LNCaP clone FGC (cell line): Measurements from ENCODE around the gene MEF2D.

Source experiments
- DNase-seq: peaks from one replicate; pipeline ENCODE4 v3.0.0-alpha.2; 2011; ENCODE audit warnings: low read depth
- H3K4me3 ChIP-seq: 2 replicates; pipeline ENCODE4 v1.5.1; 2011; ENCODE audit warnings: mild to moderate bottlenecking, low read depth, low read length, control low read depth
- CTCF ChIP-seq: IDR thresholded peaks from 2 replicates; pipeline ENCODE4 v1.5.1; 2012; ENCODE audit warnings: mild to moderate bottlenecking; ENCODE audit not compliant: control insufficient read depth, insufficient read depth; ENCODE audit errors: extremely low read depth

Gene MEF2D

GRCh38 chr1:156544592-156545102 is 44.1 kb upstream of the MEF2D start:
- TF ChIP-seq CTCF = no peak
- no peak for DNase-seq
- no peak overlapping the region for H3K4me3 ChIP-seq

GRCh38 chr1:156543066-156543465 is 42.5 kb upstream of the MEF2D start:
- H3K4me3 ChIP-seq = no peak overlapping the region
- no peak for TF ChIP-seq CTCF
- DNase-seq = no peak

GRCh38 chr1:156540955-156541354 is 40.4 kb upstream of the MEF2D start:
- no peak overlapping the region for H3K4me3 ChIP-seq
- no peak for TF ChIP-seq CTCF
- no peak for DNase-seq

GRCh38 chr1:156539818-156540355 is 39.3 kb upstream of the MEF2D start:
- no peak for TF ChIP-seq CTCF
- DNase-seq = no peak
- no peak overlapping the region for H3K4me3 ChIP-seq

- no peak overlapping the region for H3K4me3 ChIP-seq
- TF ChIP-seq CTCF = no peak
- DNase-seq = no peak
Measured at GRCh38 chr1:156538711-156539440, 38.3 kb upstream of the MEF2D start.

GRCh38 chr1:156537027-156537426 is 36.5 kb upstream of the MEF2D start:
- no peak for TF ChIP-seq CTCF
- DNase-seq = no peak
- H3K4me3 ChIP-seq = no peak overlapping the region
